Retinal pigment epithelial cell (primary cell): ENCODE data around the gene PHF24.
"Not testable (repeated sequence)": the region's sequence is repeated elsewhere in the genome, so short reads cannot be mapped to it uniquely, and the experiment has no call there.

Source experiments
- DNase-seq: peaks from one replicate; pipeline ENCODE4 v3.0.0-alpha.2; 2010; ENCODE audit warnings: low read depth
- H3K4me3 ChIP-seq: 2 replicates; pipeline ENCODE4 v1.5.1; 2011; ENCODE audit warnings: mild to moderate bottlenecking, low read length, control low read depth, moderate library complexity
- CTCF ChIP-seq: conservative IDR thresholded peaks from 2 replicates; pipeline ENCODE4 v1.5.1; 2011; ENCODE audit warnings: low read depth, low read length, control low read depth, inconsistent platforms

PHF24 gene

GRCh38 chr9:34957492-34958410, at the start of gene PHF24:
PHF24 (plus strand) TSS chr9:34958285; CDS start chr9:34971299, 13,014 bp downstream.
- DNase-seq: no peak
- no peak for TF ChIP-seq CTCF
- peak within 1 kb of the TSS; percentile 22 for H3K4me3 ChIP-seq

GRCh38 chr9:34927061-34927460, 31.0 kb upstream of the PHF24 start:
- H3K4me3 ChIP-seq: no peak overlapping the region
- no peak for DNase-seq
- no peak for TF ChIP-seq CTCF

- DNase-seq: no peak
- H3K4me3 ChIP-seq: no peak overlapping the region
- no peak for TF ChIP-seq CTCF
Observed at GRCh38 chr9:34928921-34929320, 29.2 kb upstream of the PHF24 start.

GRCh38 chr9:34929506-34930102, 28.5 kb upstream of the PHF24 start:
- peak; percentile 84 for TF ChIP-seq CTCF
- H3K4me3 ChIP-seq: no peak overlapping the region
- DNase-seq: peak; percentile 0

- not testable (repeated sequence) for H3K4me3 ChIP-seq, DNase-seq
Observed at GRCh38 chr9:34939989-34940388, 18.1 kb upstream of the PHF24 start.

- no peak for DNase-seq
- TF ChIP-seq CTCF: no peak
- H3K4me3 ChIP-seq: no peak overlapping the region
Observed at GRCh38 chr9:34948451-34948850, 9.6 kb upstream of the PHF24 start.

- H3K4me3 ChIP-seq: no peak overlapping the region
- no peak for DNase-seq
- no peak for TF ChIP-seq CTCF
Observed at GRCh38 chr9:34954225-34954624, 3.9 kb upstream of the PHF24 start.

GRCh38 chr9:34956066-34956465, 2.0 kb upstream of the PHF24 start:
- DNase-seq, H3K4me3 ChIP-seq: not testable (repeated sequence)
